CD4-positive, alpha-beta memory T cell (primary cell): ENCODE data around the gene CACNA1S. TPM values are rescaled to one million over a fixed set of nuclear protein-coding genes. Genes with fewer than 3 reads are reported as not detected.

Experiments used
- CTCF ChIA-PET: fragments of 350-600 bp; sonication (Branson Sonifier 250); formaldehyde crosslinking; loops from one replicate; lab custom pipeline; 2021; ENCODE audit warnings: inconsistent platforms; ENCODE audit not compliant: partially characterized antibody; lab: Charles Lee
- POLR2A ChIA-PET: fragments of 350-600 bp; sonication (Branson Sonifier 250); formaldehyde crosslinking; loops from one replicate; lab custom pipeline; 2021; ENCODE audit not compliant: partially characterized antibody; lab: Charles Lee
- DNase-seq, 5 donors: peaks; one replicate each; pipeline versions ENCODE4 v3.0.0 to v3.0.0-alpha.2; 2020 to 2022; ENCODE audit warnings: mixed read lengths in 1 of 5
- H3K27ac ChIP-seq: one replicate; pipeline ENCODE4 v1.7.0; 2013; ENCODE audit warnings: low read depth, low read length
- H3K27me3 ChIP-seq: 2 replicates; pipeline ENCODE4 v1.7.0; 2013; ENCODE audit warnings: mild to moderate bottlenecking, low read length, moderate library complexity; ENCODE audit not compliant: insufficient read depth
- H3K36me3 ChIP-seq: 2 replicates; pipeline ENCODE4 v1.7.0; 2013; ENCODE audit warnings: mild to moderate bottlenecking, low read length, moderate library complexity; ENCODE audit not compliant: insufficient read depth
- H3K4me1 ChIP-seq: 2 replicates; pipeline ENCODE4 v1.7.0; 2013; ENCODE audit warnings: mild to moderate bottlenecking, low read length, moderate library complexity; ENCODE audit not compliant: insufficient read depth
- H3K4me3 ChIP-seq, 2 donors: one replicate each; pipeline ENCODE4 v1.7.0; 2013; ENCODE audit warnings: low read length in 2 of 2, mild to moderate bottlenecking in 1 of 2
- H3K9me3 ChIP-seq, 2 donors: one replicate each; pipeline ENCODE4 v1.7.0; 2013; ENCODE audit warnings: low read length in 2 of 2, control low read depth in 1 of 2; ENCODE audit not compliant: control insufficient read depth in 1 of 2
- H3K27ac Mint-ChIP-seq, 7 donors: one replicate each; pipeline ENCODE4 v1.8.0; 2020 to 2021; ENCODE audit warnings: mixed read lengths in 7 of 7, mild to moderate bottlenecking in 6 of 7, inconsistent platforms in 3 of 7, moderate library complexity in 3 of 7
- H3K27me3 Mint-ChIP-seq, 2 donors: one replicate each; pipeline ENCODE4 v1.8.0; 2020 to 2021; ENCODE audit warnings: mixed read lengths in 2 of 2
- H3K36me3 Mint-ChIP-seq, 2 donors: one replicate each; pipeline ENCODE4 v1.8.0; 2020 to 2021; ENCODE audit warnings: mixed read lengths in 2 of 2, inconsistent platforms in 1 of 2, mild to moderate bottlenecking in 1 of 2
- H3K4me1 Mint-ChIP-seq, 4 donors: one replicate each; pipeline ENCODE4 v1.8.0; 2020 to 2021; ENCODE audit warnings: mixed read lengths in 4 of 4, mild to moderate bottlenecking in 1 of 4
- H3K4me3 Mint-ChIP-seq, 8 donors: one replicate each; pipeline ENCODE4 v1.8.0; 2020 to 2021; ENCODE audit warnings: mixed read lengths in 8 of 8, mild to moderate bottlenecking in 7 of 8, moderate library complexity in 6 of 8, inconsistent platforms in 3 of 8
- H3K9me3 Mint-ChIP-seq, 8 donors: one replicate each; pipeline ENCODE4 v1.8.0; 2020 to 2021; ENCODE audit warnings: mixed read lengths in 8 of 8, mild to moderate bottlenecking in 5 of 8, inconsistent platforms in 3 of 8, moderate library complexity in 1 of 8
- intact Hi-C: fragments of 100-400 bp; cut with micrococcal nuclease; formaldehyde crosslinking; loops from one replicate; pipeline ENCODE4 v1.15.1; 2023
- polyA plus RNA-seq, 2 donors: library from polyadenylated mRNA; unstranded; fragments of 300-500 nt; fragmentation: Illumina TruSeq; gene quantifications; one replicate each; pipeline ENCODE4 v1.2.3, GENCODE V29; 2021
- total RNA-seq, 2 experiments: library from RNA; stranded (reverse); gene quantifications; one replicate each; pipeline ENCODE4 v1.2.3, GENCODE V29; 2021

The CACNA1S gene
- total and polyA plus RNA-seq, 4 experiments from 2014 or later = not detected

DNA sequence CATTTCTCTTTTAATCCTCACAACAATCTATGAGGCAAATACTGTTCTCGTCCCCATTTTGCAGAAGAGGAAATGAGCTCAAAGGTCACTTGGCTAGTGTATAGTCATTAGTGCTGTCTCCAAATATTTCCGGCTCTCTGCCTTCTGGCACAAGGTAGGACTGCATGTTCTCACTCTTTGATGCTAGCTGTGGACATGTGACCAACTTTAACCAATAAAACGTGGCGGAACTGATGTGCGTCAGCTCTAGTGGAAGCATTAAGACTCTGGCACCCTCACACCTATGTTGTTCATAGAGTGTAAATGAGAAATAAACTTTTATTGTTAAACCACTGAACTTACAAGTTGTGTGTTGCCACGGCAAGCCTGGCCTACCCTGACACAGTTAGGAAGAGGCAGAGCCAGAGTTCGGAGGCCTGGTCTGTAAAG lies 83.8 kb downstream of the CACNA1S start:
- intact Hi-C loops = loop anchor here (2.0 kb wide), 1 partner anchor 358 kb away; no protein-coding TSS in a partner anchor

DNA sequence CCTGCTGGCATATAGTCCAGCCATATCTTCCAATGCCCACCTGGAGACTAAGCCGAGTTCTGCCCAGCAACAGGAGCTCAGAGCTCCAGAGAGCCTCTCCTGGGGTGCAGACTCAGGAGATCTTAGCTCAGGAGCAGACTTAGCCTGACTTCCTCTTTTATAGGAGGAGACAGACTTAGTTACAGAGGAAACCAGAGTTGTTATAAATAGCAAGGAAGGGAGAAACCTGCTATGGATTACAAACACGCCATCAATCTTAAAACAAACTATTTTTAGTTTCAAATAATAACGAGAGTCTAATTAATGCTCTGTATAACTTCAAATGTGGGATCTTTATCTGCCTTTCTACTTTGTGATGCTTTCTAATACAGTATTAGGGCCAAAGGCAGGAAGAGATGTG lies 85.4 kb downstream of the CACNA1S start:
- CTCF ChIA-PET = interaction anchor here (1.0 to 9.5 kb wide), 12 partner anchors 9 to 405 kb away, joined by 3 to 90 read pairs (median 8); no protein-coding TSS in a partner anchor
- H3K27ac Mint-ChIP-seq = peak overlapping the region in 4 of 7 donors; percentile 10 to 86 (median 56)
- intact Hi-C loops = no loop called here
- H3K4me3 Mint-ChIP-seq = peak overlapping the region in 1 of 8 donors; percentile 37
- no peaks in the 10 kb centered on the region for H3K9me3 ChIP-seq
- H3K27me3 ChIP-seq = no peaks in the 10 kb centered on the region
- H3K36me3 Mint-ChIP-seq = peaks cover 0 to 8% of the 10 kb centered on the region in 2 donors
- H3K27ac ChIP-seq = no peak overlapping the region
- POLR2A ChIA-PET = interaction anchor here (1.0 to 1.7 kb wide), 3 partner anchors 8 to 17 kb away, joined by 3 to 5 read pairs (median 3); no protein-coding TSS in a partner anchor
- DNase-seq = no peak
- H3K4me1 ChIP-seq = peaks cover 37% of the 10 kb centered on the region
- no peak overlapping the region for H3K4me3 ChIP-seq
- H3K27me3 Mint-ChIP-seq = no peaks in the 10 kb centered on the region
- H3K4me1 Mint-ChIP-seq = peaks cover 30 to 44% (median 35%) of the 10 kb centered on the region in 4 donors
- no peaks in the 10 kb centered on the region for H3K36me3 ChIP-seq
- H3K9me3 Mint-ChIP-seq = no peaks in the 10 kb centered on the region

More for the DNA sequence above, 83.8 kb downstream of the CACNA1S start:
- Mint-ChIP-seq H3K9me3 (no peaks in the 10 kb centered on the region), H3K27ac (no peak overlapping the region), H3K4me3 (no peak overlapping the region), H3K4me1 (peaks cover 22 to 32% (median 25%) of the 10 kb centered on the region in 4 donors), H3K36me3 (no peaks in the 10 kb centered on the region), H3K27me3 (no peaks in the 10 kb centered on the region)
- Histone ChIP-seq H3K27me3 (no peaks in the 10 kb centered on the region), H3K4me3 (no peak overlapping the region), H3K9me3 (no peaks in the 10 kb centered on the region), H3K27ac (no peak overlapping the region), H3K4me1 (peaks cover 27% of the 10 kb centered on the region), H3K36me3 (no peaks in the 10 kb centered on the region)
- CTCF ChIA-PET = interaction anchor here (2.2 to 9.5 kb wide), 2 partner anchors 15 to 56 kb away, joined by 7 to 90 read pairs; no protein-coding TSS in a partner anchor
- POLR2A ChIA-PET = interaction anchor here (1.1 kb wide), 1 partner anchor 8 kb away, joined by 3 read pairs; no protein-coding TSS in a partner anchor
- no peak for DNase-seq

DNA sequence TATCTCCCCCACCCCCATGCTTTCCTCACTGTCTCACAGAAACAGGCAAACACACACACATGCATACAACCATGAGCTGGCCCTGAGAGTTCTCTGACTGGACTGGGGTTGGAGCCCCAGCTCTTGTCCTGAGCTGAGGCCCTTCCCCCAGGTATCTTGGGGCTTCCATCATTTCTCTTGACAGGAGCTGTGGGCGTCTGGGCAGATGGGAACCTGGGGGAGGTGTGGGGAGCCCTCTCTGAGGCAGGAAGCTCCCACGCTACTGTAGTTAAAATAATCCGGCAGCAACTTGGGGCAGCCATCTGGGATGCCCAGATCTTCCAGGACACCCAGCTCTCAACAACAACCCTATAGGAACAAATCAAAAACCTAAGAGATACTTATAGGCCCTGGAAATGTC lies 86.0 kb downstream of the CACNA1S start:
- Mint-ChIP-seq H3K27me3 (no peaks in the 10 kb centered on the region), H3K27ac (peak overlapping the region; percentile 1 to 88 (median 37)), H3K4me3 (peak overlapping the region in 3 of 8 donors; percentile 5 to 69 (median 23)), H3K4me1 (peaks cover 33 to 50% (median 40%) of the 10 kb centered on the region in 4 donors), H3K36me3 (peaks cover 0 to 8% of the 10 kb centered on the region in 2 donors), H3K9me3 (no peaks in the 10 kb centered on the region)
- no peaks in the 10 kb centered on the region for H3K36me3 ChIP-seq
- no peaks in the 10 kb centered on the region for H3K27me3 ChIP-seq
- H3K4me3 ChIP-seq = no peak overlapping the region
- POLR2A ChIA-PET = interaction anchor here (0.9 to 1.7 kb wide), 5 partner anchors 8 to 33 kb away, joined by 3 to 8 read pairs (median 3); no protein-coding TSS in a partner anchor
- CTCF ChIA-PET = interaction anchor here (1.0 to 9.5 kb wide), 14 partner anchors 10 to 404 kb away, joined by 3 to 90 read pairs (median 5); no protein-coding TSS in a partner anchor
- H3K27ac ChIP-seq = no peak overlapping the region
- H3K4me1 ChIP-seq = peaks cover 43% of the 10 kb centered on the region
- intact Hi-C loops = no loop called here
- H3K9me3 ChIP-seq = no peaks in the 10 kb centered on the region
- no peak for DNase-seq

DNA sequence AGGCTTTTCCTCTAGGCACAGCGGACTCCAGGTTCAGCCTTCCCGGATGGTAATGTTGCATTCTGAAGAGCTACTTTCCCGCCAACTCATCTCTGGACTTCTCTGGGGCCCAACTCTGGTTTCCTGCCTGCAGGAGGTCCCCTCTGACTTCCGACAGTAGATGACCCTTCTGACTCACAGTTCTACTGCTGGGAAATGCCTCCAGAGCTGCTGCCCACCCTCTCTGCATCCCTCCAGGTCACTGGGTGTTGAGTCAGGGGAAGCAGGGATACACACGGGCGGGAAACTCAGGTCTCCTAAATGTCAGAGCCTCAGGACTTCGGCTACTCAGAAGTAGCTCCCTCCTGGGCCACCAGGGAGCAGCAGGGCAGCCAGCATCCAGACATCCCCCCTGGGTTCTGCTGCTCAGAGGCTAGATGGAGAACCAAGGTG lies 86.6 kb downstream of the CACNA1S start:
- intact Hi-C loops = no loop called here
- Mint-ChIP-seq H3K9me3 (no peaks in the 10 kb centered on the region), H3K36me3 (peaks cover 0 to 8% of the 10 kb centered on the region in 2 donors), H3K4me3 (peak overlapping the region in 2 of 8 donors; percentile 5 to 21), H3K4me1 (peaks cover 37 to 57% (median 45%) of the 10 kb centered on the region in 4 donors), H3K27me3 (no peaks in the 10 kb centered on the region), H3K27ac (peak overlapping the region in 3 of 7 donors; percentile 1 to 78 (median 47))
- Histone ChIP-seq H3K27me3 (no peaks in the 10 kb centered on the region), H3K27ac (no peak overlapping the region), H3K4me1 (peaks cover 49% of the 10 kb centered on the region), H3K36me3 (no peaks in the 10 kb centered on the region), H3K9me3 (no peaks in the 10 kb centered on the region), H3K4me3 (no peak overlapping the region)
- CTCF ChIA-PET = interaction anchor here (1.0 to 9.5 kb wide), 13 partner anchors 10 to 404 kb away, joined by 3 to 90 read pairs (median 6); no protein-coding TSS in a partner anchor
- POLR2A ChIA-PET = interaction anchor here (0.9 to 1.7 kb wide), 5 partner anchors 9 to 51 kb away, joined by 3 to 8 read pairs (median 5); no protein-coding TSS in a partner anchor
- DNase-seq = no peak

DNA sequence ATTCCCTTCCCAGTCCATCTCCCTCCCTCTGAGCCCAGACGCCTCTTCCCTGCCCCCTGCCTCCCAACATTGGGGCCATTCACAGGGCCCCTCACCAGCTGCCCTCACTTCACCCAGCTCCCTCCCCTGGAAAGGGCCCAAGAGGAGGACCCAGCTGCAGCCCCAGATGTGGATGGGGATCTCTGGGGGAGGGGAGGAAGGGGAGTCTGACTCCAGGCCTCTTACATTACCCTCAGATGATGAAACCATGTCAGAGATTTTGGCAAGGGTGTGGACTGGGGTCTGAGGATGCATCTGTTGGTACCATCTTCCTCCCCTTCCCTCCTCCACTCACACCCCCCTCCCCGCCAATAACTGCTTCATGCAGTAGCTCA lies 87.6 kb downstream of the CACNA1S start:
- intact Hi-C loops = loop anchor here (5.0 kb wide), 2 partner anchors 42 to 128 kb away; partner anchors contain the start of gene TMEM9
- no peak overlapping the region for H3K4me3 ChIP-seq
- H3K27me3 ChIP-seq = no peaks in the 10 kb centered on the region
- no peak for DNase-seq
- H3K36me3 ChIP-seq = no peaks in the 10 kb centered on the region
- Mint-ChIP-seq H3K27ac (peak overlapping the region in 5 of 7 donors; percentile 22 to 78 (median 52)), H3K27me3 (no peaks in the 10 kb centered on the region), H3K4me3 (no peak overlapping the region), H3K4me1 (peaks cover 47 to 67% (median 54%) of the 10 kb centered on the region in 4 donors), H3K36me3 (peaks cover 0 to 9% of the 10 kb centered on the region in 2 donors), H3K9me3 (no peaks in the 10 kb centered on the region)
- H3K4me1 ChIP-seq = peaks cover 59% of the 10 kb centered on the region
- ChIA-PET POLR2A (interaction anchor here (1.4 to 1.6 kb wide), 3 partner anchors 9 to 50 kb away, joined by 5 to 6 read pairs (median 5); no protein-coding TSS in a partner anchor), CTCF (interaction anchor here (2.2 to 9.5 kb wide), 5 partner anchors 9 to 90 kb away, joined by 9 to 90 read pairs (median 20); no protein-coding TSS in a partner anchor)
- no peak overlapping the region for H3K27ac ChIP-seq
- H3K9me3 ChIP-seq = no peaks in the 10 kb centered on the region

DNA sequence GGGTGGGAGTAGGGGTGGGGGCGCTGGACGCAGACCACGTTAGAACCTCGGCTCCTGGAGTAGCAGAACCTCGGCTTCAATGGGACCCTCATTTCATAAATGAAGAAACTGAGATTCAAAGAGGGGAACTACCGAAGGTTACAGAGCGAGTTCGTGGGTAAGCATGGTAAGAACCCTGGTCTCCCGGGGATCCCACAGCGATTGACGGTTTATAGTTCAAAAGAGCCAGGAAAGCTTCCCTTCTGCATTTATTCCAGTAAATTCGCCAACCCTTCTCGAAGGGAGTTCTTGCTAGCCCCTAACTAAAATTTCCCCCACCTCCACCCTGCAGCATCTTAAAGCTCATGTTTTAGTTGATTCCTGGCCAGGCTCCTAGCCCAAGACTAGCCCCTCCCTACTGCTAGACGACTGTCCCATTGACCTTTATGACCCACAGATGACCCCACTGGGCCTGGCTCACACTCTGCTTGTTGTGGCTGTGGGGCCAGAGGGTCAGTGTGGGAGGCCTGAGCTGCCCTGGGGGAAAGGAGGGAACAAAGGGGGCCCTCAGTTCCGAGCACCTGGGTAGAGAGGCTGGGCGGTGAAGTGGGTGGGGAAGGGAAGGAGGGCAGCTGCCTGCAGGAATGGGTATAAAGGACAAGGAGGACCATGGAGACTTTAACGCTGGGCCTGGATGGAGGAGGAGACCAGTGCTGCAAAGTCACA lies 88.2 kb downstream of the CACNA1S start:
- Histone ChIP-seq H3K36me3 (no peaks in the 10 kb centered on the region), H3K27ac (no peak overlapping the region), H3K27me3 (no peaks in the 10 kb centered on the region), H3K4me3 (no peak overlapping the region), H3K9me3 (no peaks in the 10 kb centered on the region), H3K4me1 (peaks cover 65% of the 10 kb centered on the region)
- Mint-ChIP-seq H3K27ac (peak overlapping the region; percentile 46 to 78 (median 71)), H3K27me3 (no peaks in the 10 kb centered on the region), H3K36me3 (peaks cover 0 to 13% of the 10 kb centered on the region in 2 donors), H3K4me3 (peak overlapping the region in 6 of 8 donors; percentile 8 to 64 (median 41)), H3K9me3 (no peaks in the 10 kb centered on the region), H3K4me1 (peaks cover 52 to 72% (median 60%) of the 10 kb centered on the region in 4 donors)
- intact Hi-C loops = loop anchor here (1.0 to 5.0 kb wide), 4 partner anchors 19 to 128 kb away; partner anchors contain the start of gene TMEM9
- CTCF ChIA-PET = interaction anchor here (3.1 to 9.5 kb wide), 4 partner anchors 9 to 52 kb away, joined by 14 to 90 read pairs (median 22); no protein-coding TSS in a partner anchor
- POLR2A ChIA-PET = interaction anchor here (1.0 to 3.1 kb wide), 7 partner anchors 8 to 130 kb away, joined by 4 to 12 read pairs (median 5); partner anchors contain the start of gene TMEM9
- DNase-seq = no peak
